ENCODE results near the gene MYL6.

The MYL6 gene

GRCh38 chr12:56202366-56202765 is 44.2 kb downstream of the MYL6 start:
- POLR2A ChIA-PET, result no interaction called here
- DNase-seq (ENCODE audit: extremely low spot score), result no peak
- no peak for TF ChIP-seq CTCF (IDR thresholded peaks at IDR 0.05; ENCODE audit: control extremely low read depth, extremely low read depth, low read depth, missing control alignments)
- CTCF ChIA-PET, result interaction anchor here (0.6 to 11.2 kb wide), 7 partner anchors 10 to 262 kb away, joined by 3 to 51 read pairs (median 8); partner anchors contain the start of genes RNF41, SMARCC2 and ZC3H10

GRCh38 chr12:56202838-56203237 is 44.7 kb downstream of the MYL6 start:
- ChIA-PET CTCF (interaction anchor here (0.6 to 11.2 kb wide), 5 partner anchors 10 to 262 kb away, joined by 3 to 51 read pairs (median 9); partner anchors contain the start of genes RNF41 and SMARCC2), POLR2A (no interaction called here)
- DNase-seq (ENCODE audit: extremely low spot score), result no peak
- no peak for TF ChIP-seq CTCF (IDR thresholded peaks at IDR 0.05; ENCODE audit: control extremely low read depth, extremely low read depth, low read depth, missing control alignments)

GRCh38 chr12:56204275-56204674 is 46.1 kb downstream of the MYL6 start:
- no peak for DNase-seq (ENCODE audit: extremely low spot score)
- TF ChIP-seq CTCF (IDR thresholded peaks at IDR 0.05; ENCODE audit: control extremely low read depth, extremely low read depth, low read depth, missing control alignments), result no peak
- POLR2A ChIA-PET, result no interaction called here
- CTCF ChIA-PET, result interaction anchor here (1.1 to 11.2 kb wide), 7 partner anchors 10 to 260 kb away, joined by 4 to 70 read pairs (median 12); partner anchors contain the start of genes ANKRD52, RNF41, SMARCC2 and ZC3H10

- POLR2A ChIA-PET, result interaction anchor here (0.7 to 1.5 kb wide), 2 partner anchors 17 to 1683 kb away, joined by 4 read pairs; partner anchors contain the start of gene RNF41
- no peak for DNase-seq (ENCODE audit: extremely low spot score)
- no peak for TF ChIP-seq CTCF (IDR thresholded peaks at IDR 0.05; ENCODE audit: control extremely low read depth, extremely low read depth, low read depth, missing control alignments)
- CTCF ChIA-PET, result interaction anchor here (1.0 to 11.2 kb wide), 15 partner anchors 8 to 259 kb away, joined by 3 to 70 read pairs (median 7); partner anchors contain the start of genes RNF41, SMARCC2 and TIMELESS
Observed at GRCh38 chr12:56205445-56205844, 47.3 kb downstream of the MYL6 start.

GRCh38 chr12:56206452-56207166 is 48.5 kb downstream of the MYL6 start:
- DNase-seq (ENCODE audit: extremely low spot score), result peak; percentile 48
- ChIA-PET POLR2A (interaction anchor here (0.5 to 1.5 kb wide), 2 partner anchors 16 to 266 kb away, joined by 4 to 5 read pairs; partner anchors contain the start of gene RNF41), CTCF (interaction anchor here (0.6 to 11.2 kb wide), 31 partner anchors 10 to 467 kb away, joined by 3 to 70 read pairs (median 4); partner anchors contain the start of genes ANKRD52, RNF41, SMARCC2 and TIMELESS)
- peak; percentile 53 for TF ChIP-seq CTCF (IDR thresholded peaks at IDR 0.05; ENCODE audit: control extremely low read depth, extremely low read depth, low read depth, missing control alignments)

GRCh38 chr12:56208006-56208405 is 49.8 kb downstream of the MYL6 start:
- POLR2A ChIA-PET, result no interaction called here
- DNase-seq (ENCODE audit: extremely low spot score), result no peak
- CTCF ChIA-PET, result interaction anchor here (0.9 to 11.2 kb wide), 18 partner anchors 8 to 470 kb away, joined by 3 to 70 read pairs (median 4); partner anchors contain the start of genes ANKRD52, COQ10A, RNF41 and SMARCC2
- no peak for TF ChIP-seq CTCF (IDR thresholded peaks at IDR 0.05; ENCODE audit: control extremely low read depth, extremely low read depth, low read depth, missing control alignments)
